ENCODE results near the gene ROR1. TPM values are rescaled to one million over a fixed set of nuclear protein-coding genes. Genes with fewer than 3 reads are reported as not detected.

The ROR1 gene
- polyA plus RNA-seq, 1 of the 3 experiments (the other 2 are of a cell fraction), result 4.0 TPM

DNA sequence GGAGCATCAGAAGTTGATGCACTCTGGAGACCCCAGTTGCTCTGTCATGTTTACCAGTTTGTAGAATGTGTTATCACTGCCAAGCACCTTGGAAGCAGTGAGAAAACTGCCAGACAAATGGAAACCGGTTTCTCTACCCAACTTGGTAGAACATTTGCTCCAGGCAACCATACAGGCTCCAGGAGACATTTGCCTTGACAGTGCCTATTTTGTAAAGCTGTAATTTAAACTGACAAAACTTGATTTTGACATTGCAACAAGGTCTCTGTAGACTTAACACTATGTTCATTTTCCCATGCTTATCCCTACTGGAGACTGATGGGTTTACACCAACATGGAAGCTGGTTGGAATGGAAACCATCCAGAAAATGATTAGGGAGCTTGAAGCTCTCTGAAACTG is 97.6 kb downstream of the ROR1 start:
- POLR2A ChIA-PET, result interaction anchor here (0.6 kb wide), 1 partner anchor 603 kb away, joined by 3 read pairs; no protein-coding TSS in a partner anchor
- H3K79me2 ChIP-seq (ENCODE audit: insufficient read depth), result no peaks in the 10 kb centered on the region
- CTCF ChIA-PET, result interaction anchor here (0.5 to 1.0 kb wide), 3 partner anchors 41 to 106 kb away, joined by 3 read pairs; no protein-coding TSS in a partner anchor

More for the DNA sequence above, 97.6 kb downstream of the ROR1 start:
- Histone ChIP-seq H2AFZ (ENCODE audit: low read depth) (no peak overlapping the region), H3F3A (replicated peaks; ENCODE audit: insufficient read depth) (peaks cover 19% of the 10 kb centered on the region), H3K9me3 (no peaks in the 10 kb centered on the region), H3K36me3 (replicated peaks in 1 of 2; ENCODE audit: control insufficient read depth in 1 of 2, insufficient read depth in 2 of 2, low read length in 1 of 2) (no peaks in the 10 kb centered on the region), H3K27ac (ENCODE audit: low read depth in 2 of 2, low read length in 1 of 2) (no peak overlapping the region; a peak in 1 of 4 replicates), H4K20me1 (ENCODE audit: insufficient read depth) (no peaks in the 10 kb centered on the region), H3K27me3 (ENCODE audit: insufficient read depth) (no peaks in the 10 kb centered on the region), H3K4me3 (ENCODE audit: low read depth in 2 of 2, low read length in 1 of 2) (no peak overlapping the region), H3K4me1 (ENCODE audit: control insufficient read depth in 1 of 2, insufficient read depth in 2 of 2, low read depth in 1 of 2, low read length in 1 of 2) (peaks cover 16 to 40% of the 10 kb centered on the region in 2 experiments; a peak in 3 of 4 replicates), H3K9ac (no peak overlapping the region), H3K4me2 (no peak overlapping the region), H3K9me2 (no peaks in the 10 kb centered on the region)
- 100% methylated on average over 1 of the region's 1 CpG for WGBS (ENCODE audit: low lambda C conversion rate)
- no peak for DNase-seq
- TF ChIP-seq, protein P1, sequence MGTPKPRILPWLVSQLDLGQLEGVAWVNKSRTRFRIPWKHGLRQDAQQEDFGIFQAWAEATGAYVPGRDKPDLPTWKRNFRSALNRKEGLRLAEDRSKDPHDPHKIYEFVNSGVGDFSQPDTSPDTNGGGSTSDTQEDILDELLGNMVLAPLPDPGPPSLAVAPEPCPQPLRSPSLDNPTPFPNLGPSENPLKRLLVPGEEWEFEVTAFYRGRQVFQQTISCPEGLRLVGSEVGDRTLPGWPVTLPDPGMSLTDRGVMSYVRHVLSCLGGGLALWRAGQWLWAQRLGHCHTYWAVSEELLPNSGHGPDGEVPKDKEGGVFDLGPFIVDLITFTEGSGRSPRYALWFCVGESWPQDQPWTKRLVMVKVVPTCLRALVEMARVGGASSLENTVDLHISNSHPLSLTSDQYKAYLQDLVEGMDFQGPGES (IDR thresholded peaks at IDR 0.05; ENCODE audit: low read depth, low read length), result no peak
- no peak for TF ChIP-seq RCOR1 (IDR thresholded peaks at IDR 0.05; ENCODE audit: low read length)
- no peak for TF ChIP-seq POLR2AphosphoS5 (IDR thresholded peaks at IDR 0.05; ENCODE audit: low read depth, low read length)
- TF ChIP-seq, protein P2, sequence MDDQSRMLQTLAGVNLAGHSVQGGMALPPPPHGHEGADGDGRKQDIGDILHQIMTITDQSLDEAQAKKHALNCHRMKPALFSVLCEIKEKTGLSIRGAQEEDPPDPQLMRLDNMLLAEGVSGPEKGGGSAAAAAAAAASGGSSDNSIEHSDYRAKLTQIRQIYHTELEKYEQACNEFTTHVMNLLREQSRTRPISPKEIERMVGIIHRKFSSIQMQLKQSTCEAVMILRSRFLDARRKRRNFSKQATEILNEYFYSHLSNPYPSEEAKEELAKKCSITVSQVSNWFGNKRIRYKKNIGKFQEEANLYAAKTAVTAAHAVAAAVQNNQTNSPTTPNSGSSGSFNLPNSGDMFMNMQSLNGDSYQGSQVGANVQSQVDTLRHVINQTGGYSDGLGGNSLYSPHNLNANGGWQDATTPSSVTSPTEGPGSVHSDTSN (IDR thresholded peaks at IDR 0.05), result no peak
- TF ChIP-seq MXI1 (IDR thresholded peaks at IDR 0.05; ENCODE audit: low read depth, low read length), result no peak
- no peak for TF ChIP-seq TEAD4 (IDR thresholded peaks at IDR 0.05; ENCODE audit: borderline replicate concordance, insufficient read depth)
- TF ChIP-seq GATA2 (CRISPR knock-in tag; IDR thresholded peaks at IDR 0.05), result no peak
- TF ChIP-seq, protein P3, sequence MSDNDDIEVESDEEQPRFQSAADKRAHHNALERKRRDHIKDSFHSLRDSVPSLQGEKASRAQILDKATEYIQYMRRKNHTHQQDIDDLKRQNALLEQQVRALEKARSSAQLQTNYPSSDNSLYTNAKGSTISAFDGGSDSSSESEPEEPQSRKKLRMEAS (IDR thresholded peaks at IDR 0.05; ENCODE audit: low read depth), result no peak
- no peak for TF ChIP-seq RXRA (IDR thresholded peaks at IDR 0.05; ENCODE audit: borderline replicate concordance, low read depth)
- no peak for TF ChIP-seq JUND (IDR thresholded peaks at IDR 0.05)
- no peak for TF ChIP-seq GABPA (IDR thresholded peaks at IDR 0.05; ENCODE audit: low read depth)
- TF ChIP-seq, protein P4, sequence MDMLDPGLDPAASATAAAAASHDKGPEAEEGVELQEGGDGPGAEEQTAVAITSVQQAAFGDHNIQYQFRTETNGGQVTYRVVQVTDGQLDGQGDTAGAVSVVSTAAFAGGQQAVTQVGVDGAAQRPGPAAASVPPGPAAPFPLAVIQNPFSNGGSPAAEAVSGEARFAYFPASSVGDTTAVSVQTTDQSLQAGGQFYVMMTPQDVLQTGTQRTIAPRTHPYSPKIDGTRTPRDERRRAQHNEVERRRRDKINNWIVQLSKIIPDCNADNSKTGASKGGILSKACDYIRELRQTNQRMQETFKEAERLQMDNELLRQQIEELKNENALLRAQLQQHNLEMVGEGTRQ (IDR thresholded peaks at IDR 0.05; ENCODE audit: borderline replicate concordance, low read depth, low read length), result no peak
- no peak for TF ChIP-seq NRF1 (IDR thresholded peaks at IDR 0.05; ENCODE audit: low read depth, low read length)
- TF ChIP-seq EP300 (IDR thresholded peaks at IDR 0.05; ENCODE audit: borderline replicate concordance in 1 of 2, low read depth in 1 of 2, low read length in 1 of 2), result no peak
- TF ChIP-seq NFIC (IDR thresholded peaks at IDR 0.05; ENCODE audit: borderline replicate concordance), result no peak
- TF ChIP-seq, protein P5, sequence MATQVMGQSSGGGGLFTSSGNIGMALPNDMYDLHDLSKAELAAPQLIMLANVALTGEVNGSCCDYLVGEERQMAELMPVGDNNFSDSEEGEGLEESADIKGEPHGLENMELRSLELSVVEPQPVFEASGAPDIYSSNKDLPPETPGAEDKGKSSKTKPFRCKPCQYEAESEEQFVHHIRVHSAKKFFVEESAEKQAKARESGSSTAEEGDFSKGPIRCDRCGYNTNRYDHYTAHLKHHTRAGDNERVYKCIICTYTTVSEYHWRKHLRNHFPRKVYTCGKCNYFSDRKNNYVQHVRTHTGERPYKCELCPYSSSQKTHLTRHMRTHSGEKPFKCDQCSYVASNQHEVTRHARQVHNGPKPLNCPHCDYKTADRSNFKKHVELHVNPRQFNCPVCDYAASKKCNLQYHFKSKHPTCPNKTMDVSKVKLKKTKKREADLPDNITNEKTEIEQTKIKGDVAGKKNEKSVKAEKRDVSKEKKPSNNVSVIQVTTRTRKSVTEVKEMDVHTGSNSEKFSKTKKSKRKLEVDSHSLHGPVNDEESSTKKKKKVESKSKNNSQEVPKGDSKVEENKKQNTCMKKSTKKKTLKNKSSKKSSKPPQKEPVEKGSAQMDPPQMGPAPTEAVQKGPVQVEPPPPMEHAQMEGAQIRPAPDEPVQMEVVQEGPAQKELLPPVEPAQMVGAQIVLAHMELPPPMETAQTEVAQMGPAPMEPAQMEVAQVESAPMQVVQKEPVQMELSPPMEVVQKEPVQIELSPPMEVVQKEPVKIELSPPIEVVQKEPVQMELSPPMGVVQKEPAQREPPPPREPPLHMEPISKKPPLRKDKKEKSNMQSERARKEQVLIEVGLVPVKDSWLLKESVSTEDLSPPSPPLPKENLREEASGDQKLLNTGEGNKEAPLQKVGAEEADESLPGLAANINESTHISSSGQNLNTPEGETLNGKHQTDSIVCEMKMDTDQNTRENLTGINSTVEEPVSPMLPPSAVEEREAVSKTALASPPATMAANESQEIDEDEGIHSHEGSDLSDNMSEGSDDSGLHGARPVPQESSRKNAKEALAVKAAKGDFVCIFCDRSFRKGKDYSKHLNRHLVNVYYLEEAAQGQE (IDR thresholded peaks at IDR 0.05; ENCODE audit: low read depth, low read length), result no peak
- TF ChIP-seq TAF1 (IDR thresholded peaks at IDR 0.05; ENCODE audit: borderline replicate concordance, low read depth, low read length), result no peak
- TF ChIP-seq FOSL2 (IDR thresholded peaks at IDR 0.05; ENCODE audit: borderline replicate concordance, low read depth), result no peak
- no peak for TF ChIP-seq FOXM1 (IDR thresholded peaks at IDR 0.05; ENCODE audit: low read depth)
